HG02970 (cell line): ENCODE data around the gene SERPINI1.

Experiments used
- ATAC-seq: cut with Tn5 transposase; IDR thresholded peaks from one replicate; pipeline ENCODE4 v1.9.1; 2021; ENCODE audit warnings: mild to moderate bottlenecking, moderate library complexity, moderate number of reproducible peaks; ENCODE audit not compliant: unreplicated experiment, low FRiP score

SERPINI1 gene

GRCh38 chr3:167735233-167736138 is at the start of gene SERPINI1:
Gene SERPINI1, plus strand, starts transcription at chr3:167735721. Its CDS starts 53,408 bp downstream, at chr3:167789129.
- peak; percentile 49 for ATAC-seq

GRCh38 chr3:167691366-167691765 is 44.2 kb upstream of the SERPINI1 start:
- peak; percentile 100 for ATAC-seq

- no peak for ATAC-seq
Observed at GRCh38 chr3:167694121-167694520, 41.4 kb upstream of the SERPINI1 start.

- ATAC-seq = no peak
Observed at GRCh38 chr3:167700046-167700445, 35.5 kb upstream of the SERPINI1 start.

DNA sequence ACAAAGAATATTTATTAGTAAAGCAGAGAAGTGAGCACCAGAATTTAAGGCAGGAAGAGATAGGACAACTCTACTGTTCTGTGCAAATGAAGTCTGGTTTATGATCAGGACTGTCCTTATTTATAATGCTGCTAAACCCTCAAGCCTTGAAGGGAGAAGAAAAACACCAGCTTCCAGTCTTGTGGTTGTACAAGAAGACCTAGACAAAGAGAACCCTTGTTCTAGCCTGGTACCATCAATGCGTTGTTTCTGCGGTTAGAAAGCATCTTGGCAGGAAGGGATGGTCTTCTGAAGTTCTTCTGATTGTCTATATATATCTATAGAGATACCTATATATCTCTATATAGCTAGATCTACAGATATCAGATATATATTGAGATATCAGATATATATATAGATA is 34.6 kb upstream of the SERPINI1 start:
- no peak for ATAC-seq

- no peak for ATAC-seq
Observed at GRCh38 chr3:167705840-167706239, 29.7 kb upstream of the SERPINI1 start.

GRCh38 chr3:167709690-167710089 is 25.8 kb upstream of the SERPINI1 start:
- ATAC-seq = no peak

DNA sequence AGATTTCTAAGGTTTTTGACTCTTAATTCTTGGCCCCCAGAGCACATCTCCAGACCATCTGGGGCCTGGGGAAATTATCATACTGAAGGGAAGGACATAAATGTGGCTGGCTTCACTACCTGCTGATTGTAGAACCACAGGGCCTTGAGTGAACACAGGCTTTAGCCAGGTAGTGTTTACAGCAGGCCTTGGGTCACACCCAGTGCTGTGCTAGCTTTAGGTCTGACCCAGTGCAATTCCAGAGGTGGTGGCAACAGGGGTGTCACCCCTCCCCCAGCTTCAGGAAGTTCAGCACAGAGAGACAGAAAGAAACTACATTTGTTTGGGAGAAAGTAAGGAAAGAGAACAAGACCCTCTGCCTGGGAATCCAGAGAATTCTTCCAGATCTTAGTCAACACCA is 25.0 kb upstream of the SERPINI1 start:
- no peak for ATAC-seq

GRCh38 chr3:167711439-167711838 is 24.1 kb upstream of the SERPINI1 start:
- ATAC-seq = no peak

DNA sequence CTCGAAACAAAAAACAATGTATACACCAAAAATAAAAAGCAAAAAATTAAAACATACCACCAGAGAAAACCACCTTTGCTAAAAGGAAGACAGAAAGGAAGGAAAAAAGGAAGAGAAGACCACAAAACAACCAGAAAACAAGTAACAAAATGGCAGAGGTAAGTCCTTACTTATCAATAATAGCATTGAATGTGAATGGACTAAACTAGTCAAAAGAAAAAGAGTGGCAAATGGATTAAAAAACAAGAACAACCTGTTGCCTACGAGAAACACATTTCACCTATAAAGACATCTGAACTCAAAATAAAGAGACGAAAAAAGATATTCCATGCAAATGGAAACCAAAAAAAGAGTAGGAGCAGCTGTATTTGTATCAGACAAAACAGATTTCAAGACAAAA is 23.1 kb upstream of the SERPINI1 start:
- ATAC-seq = no peak

DNA sequence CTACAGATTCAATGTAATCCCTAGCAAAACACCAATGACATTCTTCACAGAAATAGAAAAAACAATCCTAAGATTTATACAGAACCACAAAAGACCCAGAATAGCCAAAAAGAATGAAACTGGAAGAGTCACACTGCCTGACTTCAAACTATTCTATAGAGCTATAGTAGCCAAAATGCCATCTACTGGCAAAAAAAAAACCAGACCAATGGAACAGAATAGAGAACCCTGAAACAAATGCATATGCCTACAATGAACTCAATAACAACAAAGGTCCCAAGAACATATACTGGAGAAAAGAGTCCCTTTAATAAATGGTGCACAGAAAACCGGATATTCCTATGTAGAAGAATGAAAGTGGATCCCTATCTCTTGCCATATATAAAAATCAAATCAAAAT is 20.6 kb upstream of the SERPINI1 start:
- no peak for ATAC-seq

DNA sequence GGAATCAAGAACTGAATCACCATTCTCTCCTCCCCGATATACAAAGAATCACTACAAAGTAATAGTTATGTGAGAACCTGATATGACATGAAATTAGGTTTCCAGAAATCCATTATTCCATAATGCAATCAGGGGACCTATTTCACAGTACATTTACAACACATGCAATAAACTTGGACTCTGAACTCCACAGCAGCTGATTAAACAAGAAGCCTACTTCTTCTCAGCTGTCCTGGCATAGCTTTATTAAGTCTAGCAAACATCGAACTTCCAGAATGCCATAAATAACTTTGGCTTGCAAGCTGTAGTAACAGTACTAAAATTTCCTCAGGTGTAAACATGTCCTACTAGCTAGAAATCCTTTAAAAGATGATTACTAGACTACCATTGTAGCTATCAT is 18.6 kb upstream of the SERPINI1 start:
- no peak for ATAC-seq

DNA sequence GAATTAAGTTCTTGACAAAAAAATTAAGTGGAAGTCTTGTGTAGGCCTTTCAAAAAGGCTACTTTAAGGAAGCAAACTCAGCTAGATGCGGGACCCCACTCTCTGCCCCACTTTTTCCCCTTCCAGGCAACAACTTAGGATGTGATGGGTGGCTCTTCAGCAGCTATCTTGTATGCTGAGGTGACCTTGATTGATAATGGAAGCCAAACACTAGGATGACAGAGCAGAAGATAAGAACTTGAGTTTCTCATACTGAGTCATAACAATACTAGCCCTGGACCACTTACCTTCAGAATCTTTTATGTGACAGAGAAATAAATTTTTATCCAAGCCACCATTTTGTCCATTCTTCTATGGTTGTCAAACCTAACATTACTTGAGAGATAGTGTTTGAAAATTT is 16.9 kb upstream of the SERPINI1 start:
- no peak for ATAC-seq

GRCh38 chr3:167723025-167723512 is 12.5 kb upstream of the SERPINI1 start:
- no peak for ATAC-seq

DNA sequence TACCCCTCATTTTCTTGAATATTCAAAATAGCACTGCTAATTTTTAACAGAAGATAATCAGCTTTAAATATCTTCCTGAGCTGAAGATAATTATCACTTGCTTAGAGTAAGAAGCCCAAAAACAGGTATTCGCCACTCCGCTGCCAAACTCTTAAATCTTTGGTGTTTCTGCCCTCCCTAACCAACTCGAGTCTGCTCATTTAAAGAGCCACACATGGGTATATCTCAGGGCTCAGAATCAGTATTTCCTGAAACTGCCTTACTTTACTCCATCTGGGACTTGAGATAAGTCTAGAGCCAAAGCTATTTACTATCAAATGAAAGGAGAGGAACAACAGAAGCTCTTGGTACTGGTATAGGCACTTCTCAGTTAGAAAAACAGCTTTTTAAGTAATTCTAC is 11.6 kb upstream of the SERPINI1 start:
- no peak for ATAC-seq

- ATAC-seq = no peak
Observed at GRCh38 chr3:167728176-167728575, 7.3 kb upstream of the SERPINI1 start.

- ATAC-seq = no peak
Observed at GRCh38 chr3:167728632-167729323, 6.7 kb upstream of the SERPINI1 start.

GRCh38 chr3:167729591-167729990 is 5.9 kb upstream of the SERPINI1 start:
- ATAC-seq = no peak

- no peak for ATAC-seq
Observed at GRCh38 chr3:167731393-167731792, 4.1 kb upstream of the SERPINI1 start.

DNA sequence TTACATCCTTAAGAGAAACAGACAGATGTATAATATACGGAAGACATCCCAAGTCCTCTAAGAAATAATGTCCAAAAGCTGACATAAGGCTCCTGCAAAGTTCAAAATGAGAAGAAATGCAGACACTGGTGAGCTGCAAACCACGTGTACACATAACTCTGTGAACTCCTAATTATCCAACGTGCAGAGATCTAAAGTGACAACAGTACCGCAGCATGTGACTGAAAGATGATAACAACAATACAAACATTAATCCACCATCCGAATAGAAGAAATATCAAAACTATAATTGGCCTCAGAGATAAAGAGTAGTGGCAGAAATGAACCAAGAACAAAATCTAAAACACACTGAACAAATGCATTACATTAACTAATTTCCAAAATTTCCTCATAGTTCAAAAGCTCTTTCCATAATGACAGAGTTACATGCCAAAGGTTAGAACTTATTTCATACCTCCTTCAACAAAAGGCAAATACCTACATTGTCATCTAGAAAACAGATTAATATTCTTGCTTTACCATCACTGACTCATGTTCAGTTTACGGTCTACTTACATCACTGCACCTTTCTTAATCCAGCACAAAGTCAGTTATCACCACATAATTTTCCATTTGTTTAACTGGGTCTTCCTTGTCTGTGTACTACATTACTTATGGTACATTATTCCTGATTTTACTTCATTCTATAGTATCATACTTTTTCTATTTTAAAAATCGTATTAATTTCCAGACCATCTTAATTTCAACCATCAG is 3.0 kb upstream of the SERPINI1 start:
- no peak for ATAC-seq

DNA sequence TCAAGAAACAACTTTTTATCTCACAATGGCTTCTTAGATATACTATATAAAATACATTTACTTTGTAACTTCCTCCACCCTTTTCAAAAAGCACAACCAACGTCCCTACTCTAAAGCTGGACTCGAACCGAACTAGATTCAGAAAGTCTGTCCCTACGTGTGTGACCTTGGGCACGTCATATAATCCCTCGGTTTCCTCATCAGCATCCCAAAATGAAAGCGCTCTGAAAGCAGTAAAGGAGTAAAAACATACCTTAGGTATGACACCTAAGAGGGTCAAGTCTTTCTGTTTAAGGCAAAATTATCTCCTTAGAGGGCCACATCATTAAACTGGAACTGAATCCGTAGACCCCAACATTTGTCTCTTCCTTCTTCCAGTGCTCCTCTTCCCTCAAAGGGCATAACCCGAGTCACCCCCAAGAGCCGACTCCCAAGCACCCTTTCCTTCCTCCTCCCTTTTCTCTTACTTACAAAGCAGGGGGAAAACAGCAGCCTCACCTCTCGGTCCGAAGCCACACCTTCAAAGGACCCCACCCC is 1.5 kb upstream of the SERPINI1 start:
- no peak for ATAC-seq
